OCI-M2 (cell line): ENCODE measurements around the gene KRTAP2-4.
"Not testable (repeated sequence)": the region's sequence is repeated elsewhere in the genome, so short reads cannot be mapped to it uniquely, and the experiment has no call there.

Source experiments
- DNase-seq: peaks from one replicate; lab custom pipeline; 2025; ENCODE audit not compliant: unreplicated experiment; lab: John Stamatoyannopoulos, UW

The KRTAP2-4 gene

DNA sequence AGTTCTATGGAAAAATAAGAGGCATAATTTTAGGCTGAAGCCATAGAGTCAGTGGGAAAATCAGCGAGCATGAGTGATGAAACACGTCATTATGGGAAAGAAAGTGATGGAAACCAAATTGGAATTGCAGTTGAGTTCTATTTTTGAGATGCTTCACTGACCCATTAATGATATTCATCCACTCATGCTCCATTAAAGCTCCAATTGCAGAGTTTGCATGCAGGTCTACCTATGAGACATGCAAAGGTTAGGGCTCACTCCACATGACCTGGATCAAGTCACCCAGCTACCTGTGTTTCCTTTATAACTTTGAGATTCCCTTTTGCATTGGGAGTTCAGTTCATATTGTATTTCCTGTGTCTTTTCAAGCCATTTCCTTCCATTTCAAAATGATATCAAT is 8.0 kb upstream of the KRTAP2-4 start:
- no peak for DNase-seq

GRCh38 chr17:41071606-41072360 is 6.1 kb upstream of the KRTAP2-4 start:
- no peak for DNase-seq

DNA sequence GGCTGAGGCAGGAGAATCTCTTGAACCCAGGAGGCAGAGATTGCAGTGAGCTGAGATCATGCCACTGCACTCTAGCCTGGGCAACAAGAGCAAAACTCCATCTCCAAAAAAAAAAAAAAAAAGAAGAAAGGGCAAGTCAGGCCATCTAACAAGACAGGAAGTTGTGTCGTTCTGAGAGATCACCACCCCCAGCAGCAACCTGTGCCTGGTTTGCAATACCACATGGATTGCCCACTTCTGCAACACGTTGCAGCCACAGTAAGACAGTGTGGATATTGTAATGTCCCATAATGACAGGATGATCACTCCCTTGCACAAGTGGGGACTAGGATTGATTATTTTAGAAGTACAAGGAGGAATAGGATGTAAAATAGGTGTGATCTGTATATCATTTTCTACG is 3.4 kb upstream of the KRTAP2-4 start:
- DNase-seq, result no peak

- no peak for DNase-seq
Measured at GRCh38 chr17:41067281-41067680, 1.6 kb upstream of the KRTAP2-4 start.

- not testable (repeated sequence) for DNase-seq
Measured at GRCh38 chr17:41065016-41065689, 526 bp downstream of the KRTAP2-4 start.

GRCh38 chr17:41064301-41064700 is 1.4 kb downstream of the KRTAP2-4 start:
- DNase-seq, result no peak

- DNase-seq, result no peak
Measured at GRCh38 chr17:41063449-41063848, 2.2 kb downstream of the KRTAP2-4 start.

- DNase-seq, result no peak
Measured at GRCh38 chr17:41061964-41062363, 3.7 kb downstream of the KRTAP2-4 start.

DNA sequence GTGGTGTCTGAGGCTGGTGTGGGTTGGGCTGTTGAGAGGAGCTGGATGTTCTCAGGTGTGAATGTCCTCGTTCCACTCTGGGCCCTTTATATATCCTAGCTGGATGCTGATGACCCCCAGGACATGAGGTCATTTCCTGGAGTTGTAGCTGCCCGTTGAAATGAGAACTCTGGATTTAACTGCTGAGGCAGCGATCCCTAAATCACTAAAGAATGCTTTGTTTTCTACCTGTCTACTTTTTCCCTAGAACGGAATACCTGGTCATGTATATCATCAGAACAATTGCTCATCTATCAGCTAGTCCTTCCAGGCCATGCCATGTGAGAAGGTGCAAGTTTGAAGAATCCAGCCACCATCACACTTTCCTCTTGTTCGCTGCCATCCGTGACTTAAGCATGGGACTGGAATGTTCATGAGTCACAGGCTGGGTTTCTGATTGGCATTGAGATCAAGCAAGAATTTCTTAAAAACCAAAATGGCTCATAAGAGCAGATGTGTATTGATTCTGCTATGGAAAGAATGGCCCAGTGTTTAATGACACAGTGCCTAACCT is 5.6 kb downstream of the KRTAP2-4 start, which contains the start of gene KRTAP2-3:
Gene KRTAP2-3, minus strand, starts transcription at position 63 of the 553 bp plus-strand sequence. CDS start 64 bp downstream, outside the sequence.
- DNase-seq, result no peak

GRCh38 chr17:41059276-41060051 is 6.2 kb downstream of the KRTAP2-4 start:
- not testable (repeated sequence) for DNase-seq

- DNase-seq, result no peak
Measured at GRCh38 chr17:41058741-41059140, 6.9 kb downstream of the KRTAP2-4 start.

- no peak for DNase-seq
Measured at GRCh38 chr17:41057547-41057946, 8.1 kb downstream of the KRTAP2-4 start.

DNA sequence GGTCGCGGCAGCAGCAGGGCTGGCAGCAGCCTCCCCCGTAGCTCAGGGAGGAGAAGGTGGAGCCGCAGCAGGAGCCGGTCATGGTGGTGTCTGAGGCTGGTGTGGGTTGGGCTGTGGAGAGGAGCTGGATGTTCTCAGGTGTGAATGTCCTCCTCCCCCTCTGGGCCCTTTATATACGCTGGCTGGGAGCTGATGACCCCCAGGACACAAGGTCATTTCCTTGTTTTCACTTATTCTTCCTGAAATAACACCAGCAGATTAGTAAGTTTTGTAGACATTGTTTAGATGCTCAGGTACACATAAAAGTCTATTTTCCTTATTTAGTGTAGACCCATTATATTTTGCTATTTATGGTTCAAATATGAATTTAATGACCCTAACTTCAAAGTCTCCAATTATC is 10.5 kb downstream of the KRTAP2-4 start, which contains the start of gene KRTAP2-2:
Gene KRTAP2-2, minus strand, starts transcription at position 101 of the 400 bp plus-strand sequence. Its CDS starts 19 bp downstream, at position 82.
- DNase-seq, result not testable (repeated sequence)

DNA sequence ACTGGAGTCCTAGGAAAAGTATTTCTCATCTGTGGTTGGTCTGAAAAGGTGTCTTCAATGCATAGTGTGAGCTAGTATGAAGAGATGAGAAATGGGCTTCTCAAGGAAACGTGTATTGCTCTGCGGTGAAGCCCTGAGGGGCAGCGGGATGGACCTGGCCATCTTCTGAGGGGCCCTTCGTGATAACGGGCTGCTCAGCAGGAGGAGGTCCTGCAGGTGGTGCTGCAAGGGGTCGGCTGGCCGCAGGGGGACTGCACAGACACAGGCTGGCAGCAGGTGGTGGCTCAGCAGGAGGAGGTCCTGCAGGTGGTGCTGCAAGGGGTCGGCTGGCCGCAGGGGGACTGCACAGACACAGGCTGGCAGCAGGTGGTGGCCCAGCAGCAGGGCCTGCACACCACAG is 11.1 kb downstream of the KRTAP2-4 start:
- not testable (repeated sequence) for DNase-seq

DNA sequence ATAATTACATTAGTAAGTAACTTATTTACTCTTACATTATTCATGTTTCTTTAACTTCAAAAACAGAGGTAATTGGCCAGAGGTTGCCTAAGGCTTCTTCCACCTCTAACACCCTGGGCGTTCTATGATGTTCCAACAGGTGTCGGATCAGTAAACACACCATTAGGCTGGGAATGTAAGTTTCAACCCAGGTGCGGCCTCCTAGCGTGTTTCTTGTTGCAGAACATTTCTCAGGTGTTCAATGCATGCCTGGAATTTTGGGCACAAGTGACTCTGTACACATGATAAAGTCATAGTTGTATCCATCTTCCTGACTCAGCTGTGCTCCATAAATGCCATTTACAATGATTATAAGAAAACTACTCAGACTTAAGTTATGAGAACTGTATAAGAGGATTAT is 11.7 kb downstream of the KRTAP2-4 start:
- DNase-seq, result no peak

DNA sequence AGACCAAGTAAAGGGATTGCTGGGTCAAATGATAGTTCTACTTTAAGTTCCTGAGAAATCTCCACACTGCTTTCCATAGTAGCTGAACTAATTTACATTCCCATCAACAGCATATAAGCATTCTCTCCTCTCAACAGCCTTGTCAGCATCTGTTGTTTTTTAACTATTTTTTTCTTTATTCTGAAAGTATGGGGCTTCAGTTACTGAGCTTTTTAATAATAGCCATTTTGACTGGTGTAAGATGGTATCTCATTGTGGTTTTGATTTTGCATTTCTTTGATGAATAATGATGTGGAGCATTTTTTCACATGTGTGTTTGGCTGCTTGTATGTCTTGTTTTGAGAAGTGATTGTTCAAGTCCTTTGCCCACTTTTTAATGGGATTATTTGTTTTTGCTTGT is 13.1 kb downstream of the KRTAP2-4 start:
- no peak for DNase-seq

- DNase-seq, result no peak
Measured at GRCh38 chr17:41049110-41049509, 16.6 kb downstream of the KRTAP2-4 start.

GRCh38 chr17:41048441-41048840 is 17.2 kb downstream of the KRTAP2-4 start:
- no peak for DNase-seq

- DNase-seq, result not testable (repeated sequence)
Measured at GRCh38 chr17:41046735-41047465, 18.8 kb downstream of the KRTAP2-4 start, which contains the start of gene KRTAP2-1. TSS of gene KRTAP2-1 (minus strand) at chr17:41047316. CDS start at chr17:41047267, 49 bp downstream.

DNA sequence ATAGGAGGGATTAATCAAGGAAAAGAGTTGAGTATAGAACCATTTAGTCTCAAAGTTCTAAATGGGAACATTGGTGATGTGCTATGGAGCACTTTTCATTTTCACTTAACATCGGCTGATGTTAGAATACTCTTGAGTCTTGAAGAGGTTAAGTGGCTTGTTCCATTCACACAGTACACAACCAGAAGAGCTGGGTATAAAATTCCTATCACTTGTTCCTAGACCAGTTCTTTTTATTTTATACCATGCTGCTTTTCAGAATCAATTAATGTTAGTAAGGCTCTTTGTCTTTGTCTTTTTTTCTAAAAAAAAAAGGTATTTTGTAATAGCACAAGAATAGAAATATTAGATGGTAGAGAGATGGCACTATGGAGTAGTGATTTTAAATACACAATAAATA is 22.7 kb downstream of the KRTAP2-4 start:
- no peak for DNase-seq
